ENCODE data around the gene BCL11A. TPM values are rescaled to one million over a fixed set of nuclear protein-coding genes. Genes with fewer than 3 reads are reported as not detected.

Gene BCL11A
- total RNA-seq, 8 experiments from 2014 or later = 0.66 to 131 (median 21.8) TPM

Other genes starting within 250 kb of the BCL11A start
- gene PAPOLG, start 202.6 kb upstream of the BCL11A start, total RNA-seq = 10 to 100 TPM in 7 of 8 experiments, 1 to 10 TPM in 1; 7.3 to 23.9 (median 20.2) TPM